ENCODE measurements around the gene NANOGP8. TPM values are rescaled to one million over a fixed set of nuclear protein-coding genes. Genes with fewer than 3 reads are reported as not detected.

The NANOGP8 gene
- total and polyA plus RNA-seq, 4 donors = 0.17 TPM; not detected in 3

DNA sequence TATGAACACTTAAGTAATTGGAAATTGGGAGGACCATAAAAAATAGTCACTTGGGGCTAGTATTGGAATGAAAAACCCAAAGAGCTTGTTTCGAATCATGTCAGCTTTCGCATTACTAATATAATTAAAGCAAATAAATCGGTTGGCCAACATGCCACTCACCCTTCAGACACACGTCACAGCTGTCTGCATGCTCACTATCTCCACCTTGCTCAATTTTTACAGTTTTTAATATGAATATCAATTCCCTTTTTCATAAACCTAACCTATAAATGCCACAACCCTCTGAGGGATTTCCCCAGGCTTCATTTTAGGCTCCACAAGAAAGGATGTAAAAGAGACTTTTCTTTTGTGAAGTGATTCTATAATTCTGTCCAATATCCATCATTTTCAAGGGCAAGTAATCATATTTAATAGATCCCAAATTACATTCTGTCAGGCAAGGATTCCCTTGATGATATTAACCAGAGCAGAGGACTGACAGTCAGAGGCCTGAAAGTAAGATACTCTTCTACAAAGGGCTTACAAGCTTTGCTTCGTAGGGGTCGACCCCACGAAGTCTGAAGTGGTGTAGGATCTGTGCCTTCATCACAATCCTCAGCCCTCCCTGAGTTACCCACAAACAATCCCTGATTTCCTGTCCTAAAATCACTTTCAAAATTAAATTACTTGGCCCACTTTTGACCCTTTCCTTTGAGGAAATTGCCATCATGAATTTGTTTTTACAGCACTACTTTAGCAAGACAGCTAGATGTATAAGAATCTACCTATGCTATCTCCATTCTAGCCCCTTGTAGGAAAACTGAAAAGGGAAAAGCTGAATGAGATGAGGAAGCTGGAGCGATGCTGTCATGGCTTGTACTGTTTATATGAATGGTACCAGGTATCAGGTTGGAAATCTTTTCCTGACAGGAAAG, 44.5 kb downstream of the NANOGP8 start (continued):
- TF ChIP-seq, protein P1, sequence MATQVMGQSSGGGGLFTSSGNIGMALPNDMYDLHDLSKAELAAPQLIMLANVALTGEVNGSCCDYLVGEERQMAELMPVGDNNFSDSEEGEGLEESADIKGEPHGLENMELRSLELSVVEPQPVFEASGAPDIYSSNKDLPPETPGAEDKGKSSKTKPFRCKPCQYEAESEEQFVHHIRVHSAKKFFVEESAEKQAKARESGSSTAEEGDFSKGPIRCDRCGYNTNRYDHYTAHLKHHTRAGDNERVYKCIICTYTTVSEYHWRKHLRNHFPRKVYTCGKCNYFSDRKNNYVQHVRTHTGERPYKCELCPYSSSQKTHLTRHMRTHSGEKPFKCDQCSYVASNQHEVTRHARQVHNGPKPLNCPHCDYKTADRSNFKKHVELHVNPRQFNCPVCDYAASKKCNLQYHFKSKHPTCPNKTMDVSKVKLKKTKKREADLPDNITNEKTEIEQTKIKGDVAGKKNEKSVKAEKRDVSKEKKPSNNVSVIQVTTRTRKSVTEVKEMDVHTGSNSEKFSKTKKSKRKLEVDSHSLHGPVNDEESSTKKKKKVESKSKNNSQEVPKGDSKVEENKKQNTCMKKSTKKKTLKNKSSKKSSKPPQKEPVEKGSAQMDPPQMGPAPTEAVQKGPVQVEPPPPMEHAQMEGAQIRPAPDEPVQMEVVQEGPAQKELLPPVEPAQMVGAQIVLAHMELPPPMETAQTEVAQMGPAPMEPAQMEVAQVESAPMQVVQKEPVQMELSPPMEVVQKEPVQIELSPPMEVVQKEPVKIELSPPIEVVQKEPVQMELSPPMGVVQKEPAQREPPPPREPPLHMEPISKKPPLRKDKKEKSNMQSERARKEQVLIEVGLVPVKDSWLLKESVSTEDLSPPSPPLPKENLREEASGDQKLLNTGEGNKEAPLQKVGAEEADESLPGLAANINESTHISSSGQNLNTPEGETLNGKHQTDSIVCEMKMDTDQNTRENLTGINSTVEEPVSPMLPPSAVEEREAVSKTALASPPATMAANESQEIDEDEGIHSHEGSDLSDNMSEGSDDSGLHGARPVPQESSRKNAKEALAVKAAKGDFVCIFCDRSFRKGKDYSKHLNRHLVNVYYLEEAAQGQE (IDR thresholded peaks at IDR 0.05) = no peak
- no peak for TF ChIP-seq NR2F2 (IDR thresholded peaks at IDR 0.05)
- no peak for TF ChIP-seq RAD21 (IDR thresholded peaks at IDR 0.05)
- no peak for TF ChIP-seq SP1 (IDR thresholded peaks at IDR 0.05)
- TF ChIP-seq EGR1 (IDR thresholded peaks at IDR 0.05; ENCODE audit: low read depth in 2 of 2) = no peak
- no peak for TF ChIP-seq TAF1 (conservative IDR thresholded peaks at IDR 0.05)
- TF ChIP-seq, protein P2, sequence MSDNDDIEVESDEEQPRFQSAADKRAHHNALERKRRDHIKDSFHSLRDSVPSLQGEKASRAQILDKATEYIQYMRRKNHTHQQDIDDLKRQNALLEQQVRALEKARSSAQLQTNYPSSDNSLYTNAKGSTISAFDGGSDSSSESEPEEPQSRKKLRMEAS (IDR thresholded peaks at IDR 0.05) = no peak
- no peak for TF ChIP-seq GABPA (IDR thresholded peaks at IDR 0.05 in 1 of 2, conservative IDR thresholded peaks at IDR 0.05 in 1 of 2)
- TF ChIP-seq, protein P3, sequence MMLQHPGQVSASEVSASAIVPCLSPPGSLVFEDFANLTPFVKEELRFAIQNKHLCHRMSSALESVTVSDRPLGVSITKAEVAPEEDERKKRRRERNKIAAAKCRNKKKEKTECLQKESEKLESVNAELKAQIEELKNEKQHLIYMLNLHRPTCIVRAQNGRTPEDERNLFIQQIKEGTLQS (IDR thresholded peaks at IDR 0.05) = no peak

DNA sequence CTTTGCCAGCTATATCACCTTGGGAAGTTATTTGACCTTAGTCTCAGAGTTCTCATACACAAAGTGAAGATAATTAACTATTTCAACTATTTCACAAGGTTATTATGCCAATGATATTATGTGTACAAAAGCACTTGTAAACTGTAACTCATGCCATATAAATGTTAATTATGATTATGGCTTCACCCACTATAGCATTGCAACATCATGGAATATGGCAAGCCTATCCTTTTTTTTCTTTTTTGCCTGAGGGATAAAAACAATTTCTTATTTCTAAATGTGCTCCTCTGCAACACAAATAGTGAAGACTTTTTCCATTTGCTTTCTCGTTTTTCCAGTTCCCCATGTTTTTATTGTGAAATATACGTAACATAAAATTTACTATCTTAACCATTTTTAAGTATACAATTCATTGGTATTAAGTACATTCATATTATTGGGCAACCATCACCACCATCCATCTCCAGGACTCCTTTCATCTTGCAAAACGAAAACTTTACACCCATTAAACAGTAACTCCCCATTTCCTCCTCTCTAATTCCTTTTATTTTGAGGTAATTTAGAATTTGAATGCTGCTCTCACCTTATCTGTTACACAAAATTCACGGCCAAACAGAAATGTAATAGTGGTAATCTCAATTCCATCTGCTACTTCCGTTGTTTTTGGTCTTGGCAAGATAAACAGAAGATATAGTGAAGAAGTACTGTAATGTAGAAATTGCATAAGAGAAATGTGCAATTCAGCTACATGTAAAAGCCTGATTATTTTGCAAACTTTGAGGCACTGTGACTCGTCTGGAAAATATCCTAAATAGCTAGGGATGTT, 46.3 kb downstream of the NANOGP8 start:
- no peak overlapping the region for H3K9ac ChIP-seq (ENCODE audit: low read depth in 1 of 2, low read length in 2 of 2)
- no peaks in the 10 kb centered on the region for H3K4me1 ChIP-seq (ENCODE audit: control insufficient read depth in 4 of 4, insufficient read depth in 4 of 4, low read length in 3 of 4)
- no peak for TF ChIP-seq SP1 (IDR thresholded peaks at IDR 0.05)
- TF ChIP-seq GABPA (IDR thresholded peaks at IDR 0.05 in 1 of 2, conservative IDR thresholded peaks at IDR 0.05 in 1 of 2) = no peak
- TF ChIP-seq, protein P2 (IDR thresholded peaks at IDR 0.05) = no peak
- TF ChIP-seq, protein P4, sequence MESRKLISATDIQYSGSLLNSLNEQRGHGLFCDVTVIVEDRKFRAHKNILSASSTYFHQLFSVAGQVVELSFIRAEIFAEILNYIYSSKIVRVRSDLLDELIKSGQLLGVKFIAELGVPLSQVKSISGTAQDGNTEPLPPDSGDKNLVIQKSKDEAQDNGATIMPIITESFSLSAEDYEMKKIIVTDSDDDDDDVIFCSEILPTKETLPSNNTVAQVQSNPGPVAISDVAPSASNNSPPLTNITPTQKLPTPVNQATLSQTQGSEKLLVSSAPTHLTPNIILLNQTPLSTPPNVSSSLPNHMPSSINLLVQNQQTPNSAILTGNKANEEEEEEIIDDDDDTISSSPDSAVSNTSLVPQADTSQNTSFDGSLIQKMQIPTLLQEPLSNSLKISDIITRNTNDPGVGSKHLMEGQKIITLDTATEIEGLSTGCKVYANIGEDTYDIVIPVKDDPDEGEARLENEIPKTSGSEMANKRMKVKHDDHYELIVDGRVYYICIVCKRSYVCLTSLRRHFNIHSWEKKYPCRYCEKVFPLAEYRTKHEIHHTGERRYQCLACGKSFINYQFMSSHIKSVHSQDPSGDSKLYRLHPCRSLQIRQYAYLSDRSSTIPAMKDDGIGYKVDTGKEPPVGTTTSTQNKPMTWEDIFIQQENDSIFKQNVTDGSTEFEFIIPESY (IDR thresholded peaks at IDR 0.05) = no peak
- no peak for TF ChIP-seq HNF4A (conservative IDR thresholded peaks at IDR 0.05)
- TF ChIP-seq YY1 (IDR thresholded peaks at IDR 0.05) = no peak
- TF ChIP-seq JUND (IDR thresholded peaks at IDR 0.05) = no peak
- no peak for TF ChIP-seq NR2F2 (IDR thresholded peaks at IDR 0.05)
- TF ChIP-seq HNF4G (IDR thresholded peaks at IDR 0.05) = no peak
- TF ChIP-seq EGR1 (IDR thresholded peaks at IDR 0.05; ENCODE audit: low read depth in 2 of 2) = no peak
- no peak for TF ChIP-seq RXRA (IDR thresholded peaks at IDR 0.05)
- TF ChIP-seq, protein P3 (IDR thresholded peaks at IDR 0.05) = no peak
- TF ChIP-seq, protein P1 (IDR thresholded peaks at IDR 0.05) = no peak
- TF ChIP-seq RAD21 (IDR thresholded peaks at IDR 0.05) = no peak
- no peak for TF ChIP-seq FOXA2 (IDR thresholded peaks at IDR 0.05)
- no peak overlapping the region for H3K4me3 ChIP-seq (ENCODE audit: low read depth in 1 of 3, low read length in 3 of 3)
- WGBS = 77% methylated on average over 6 of the region's 6 CpGs
- H3K9me3 ChIP-seq (ENCODE audit: control insufficient read depth in 4 of 4, low read length in 3 of 4) = no peaks in the 10 kb centered on the region
- no peaks in the 10 kb centered on the region for H3K27me3 ChIP-seq (ENCODE audit: control insufficient read depth in 4 of 4, insufficient read depth in 4 of 4, low read length in 3 of 4)
- DNase-seq (ENCODE audit: low spot score) = no peak
- H3K36me3 ChIP-seq (ENCODE audit: control insufficient read depth in 4 of 4, insufficient read depth in 3 of 4, low read depth in 1 of 4, low read length in 3 of 4) = no peaks in the 10 kb centered on the region
- H3K27ac ChIP-seq (ENCODE audit: low read depth in 1 of 2, low read length in 2 of 2) = no peak overlapping the region
